ENCODE measurements around the gene TSPAN8. TPM values are rescaled to one million over a fixed set of nuclear protein-coding genes. Genes with fewer than 3 reads are reported as not detected.
A peak's percentile ranks its signal among the peaks of the same experiment; 100 is the strongest.

TSPAN8 gene
- total RNA-seq, 1 experiment from 2014 or later: 4.2 TPM

DNA sequence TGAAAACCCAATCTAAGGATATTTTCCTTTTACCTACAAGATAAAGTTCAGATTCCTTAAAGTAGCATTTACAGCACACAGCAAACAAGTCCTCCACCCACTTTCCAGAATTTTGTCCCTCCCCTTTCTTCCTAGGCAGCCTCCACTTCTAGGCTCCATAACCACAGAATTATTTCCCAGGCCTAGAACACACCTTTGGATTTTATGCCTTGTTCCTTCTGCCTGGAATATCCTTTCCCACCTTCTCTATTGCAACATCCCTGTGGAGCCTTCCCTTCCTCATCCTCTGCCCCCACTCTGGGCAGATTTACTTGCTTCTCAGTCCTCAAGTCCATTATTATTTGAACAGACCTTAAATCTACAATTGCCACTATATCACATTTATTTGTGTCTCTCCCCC, 2.1 kb upstream of the TSPAN8 start:
- Histone ChIP-seq H3K36me3 (ENCODE audit: control insufficient read depth, insufficient read depth, low read length) (no peaks in the 10 kb centered on the region), H3K27me3 (ENCODE audit: control insufficient read depth, insufficient read depth, low read length) (no peaks in the 10 kb centered on the region; the same call in 1 of the 2 replicates), H3K4me1 (ENCODE audit: control insufficient read depth, insufficient read depth, low read length) (peaks cover 5% of the 10 kb centered on the region; the same call in 1 of the 2 replicates), H3K4me3 (ENCODE audit: low read depth in 2 of 2, low read length in 2 of 2) (no peak overlapping the region), H3K27ac (ENCODE audit: low read length) (peak overlapping the region; percentile 59; the same call in 1 of the 2 replicates), H3K9me3 (ENCODE audit: control insufficient read depth, insufficient read depth, low read depth, low read length) (no peaks in the 10 kb centered on the region)
- ATAC-seq: no peak
- intact Hi-C loops (cut with micrococcal nuclease; ENCODE audit: unreplicated experiment) (no loop called here), in situ Hi-C loops (cut with HindIII; ENCODE audit: low pct_unique_long_range_greater_than_20kb, low sequenced_read_pairs) (no loop called here)
- BruUV-seq (replicated peaks): no TSS peak
- ChIA-PET CTCF (no interaction called here), POLR2A (no interaction called here)
- no peak for DNase-seq (ENCODE audit: low read depth, low spot score)
- TF ChIP-seq, protein P1, sequence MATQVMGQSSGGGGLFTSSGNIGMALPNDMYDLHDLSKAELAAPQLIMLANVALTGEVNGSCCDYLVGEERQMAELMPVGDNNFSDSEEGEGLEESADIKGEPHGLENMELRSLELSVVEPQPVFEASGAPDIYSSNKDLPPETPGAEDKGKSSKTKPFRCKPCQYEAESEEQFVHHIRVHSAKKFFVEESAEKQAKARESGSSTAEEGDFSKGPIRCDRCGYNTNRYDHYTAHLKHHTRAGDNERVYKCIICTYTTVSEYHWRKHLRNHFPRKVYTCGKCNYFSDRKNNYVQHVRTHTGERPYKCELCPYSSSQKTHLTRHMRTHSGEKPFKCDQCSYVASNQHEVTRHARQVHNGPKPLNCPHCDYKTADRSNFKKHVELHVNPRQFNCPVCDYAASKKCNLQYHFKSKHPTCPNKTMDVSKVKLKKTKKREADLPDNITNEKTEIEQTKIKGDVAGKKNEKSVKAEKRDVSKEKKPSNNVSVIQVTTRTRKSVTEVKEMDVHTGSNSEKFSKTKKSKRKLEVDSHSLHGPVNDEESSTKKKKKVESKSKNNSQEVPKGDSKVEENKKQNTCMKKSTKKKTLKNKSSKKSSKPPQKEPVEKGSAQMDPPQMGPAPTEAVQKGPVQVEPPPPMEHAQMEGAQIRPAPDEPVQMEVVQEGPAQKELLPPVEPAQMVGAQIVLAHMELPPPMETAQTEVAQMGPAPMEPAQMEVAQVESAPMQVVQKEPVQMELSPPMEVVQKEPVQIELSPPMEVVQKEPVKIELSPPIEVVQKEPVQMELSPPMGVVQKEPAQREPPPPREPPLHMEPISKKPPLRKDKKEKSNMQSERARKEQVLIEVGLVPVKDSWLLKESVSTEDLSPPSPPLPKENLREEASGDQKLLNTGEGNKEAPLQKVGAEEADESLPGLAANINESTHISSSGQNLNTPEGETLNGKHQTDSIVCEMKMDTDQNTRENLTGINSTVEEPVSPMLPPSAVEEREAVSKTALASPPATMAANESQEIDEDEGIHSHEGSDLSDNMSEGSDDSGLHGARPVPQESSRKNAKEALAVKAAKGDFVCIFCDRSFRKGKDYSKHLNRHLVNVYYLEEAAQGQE (IDR thresholded peaks at IDR 0.05; ENCODE audit: insufficient read depth in 1 of 2, low read depth in 2 of 2, low read length in 1 of 2): no peak
- TF ChIP-seq POLR2AphosphoS5 (IDR thresholded peaks at IDR 0.05; ENCODE audit: low read depth, low read length) (no peak), TCF7L2 (IDR thresholded peaks at IDR 0.05; ENCODE audit: low read depth, low read length) (no peak)
- TF ChIP-seq, protein P2, sequence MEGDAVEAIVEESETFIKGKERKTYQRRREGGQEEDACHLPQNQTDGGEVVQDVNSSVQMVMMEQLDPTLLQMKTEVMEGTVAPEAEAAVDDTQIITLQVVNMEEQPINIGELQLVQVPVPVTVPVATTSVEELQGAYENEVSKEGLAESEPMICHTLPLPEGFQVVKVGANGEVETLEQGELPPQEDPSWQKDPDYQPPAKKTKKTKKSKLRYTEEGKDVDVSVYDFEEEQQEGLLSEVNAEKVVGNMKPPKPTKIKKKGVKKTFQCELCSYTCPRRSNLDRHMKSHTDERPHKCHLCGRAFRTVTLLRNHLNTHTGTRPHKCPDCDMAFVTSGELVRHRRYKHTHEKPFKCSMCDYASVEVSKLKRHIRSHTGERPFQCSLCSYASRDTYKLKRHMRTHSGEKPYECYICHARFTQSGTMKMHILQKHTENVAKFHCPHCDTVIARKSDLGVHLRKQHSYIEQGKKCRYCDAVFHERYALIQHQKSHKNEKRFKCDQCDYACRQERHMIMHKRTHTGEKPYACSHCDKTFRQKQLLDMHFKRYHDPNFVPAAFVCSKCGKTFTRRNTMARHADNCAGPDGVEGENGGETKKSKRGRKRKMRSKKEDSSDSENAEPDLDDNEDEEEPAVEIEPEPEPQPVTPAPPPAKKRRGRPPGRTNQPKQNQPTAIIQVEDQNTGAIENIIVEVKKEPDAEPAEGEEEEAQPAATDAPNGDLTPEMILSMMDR (IDR thresholded peaks at IDR 0.05): no peak

DNA sequence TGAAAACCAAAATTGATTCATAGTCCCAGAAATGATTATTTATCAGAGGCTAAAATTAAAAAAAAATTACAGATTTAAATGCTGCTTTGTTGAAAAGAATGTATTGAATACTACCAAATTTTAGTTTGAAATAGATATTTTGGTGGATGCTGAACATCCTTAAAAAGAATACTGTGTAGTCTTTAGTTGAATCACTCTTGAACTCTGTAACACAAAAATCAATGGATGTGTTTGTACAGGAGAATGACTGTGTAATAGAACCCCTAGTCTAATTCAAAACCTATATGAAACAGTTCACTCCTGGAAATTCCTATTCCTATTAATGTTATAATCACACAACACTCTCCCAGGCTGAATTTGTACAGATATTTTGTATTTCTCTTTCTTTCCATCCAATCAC, 1.5 kb upstream of the TSPAN8 start:
- Histone ChIP-seq H3K4me1 (ENCODE audit: control insufficient read depth, insufficient read depth, low read length) (peaks cover 5% of the 10 kb centered on the region; the same call in 1 of the 2 replicates), H3K4me3 (ENCODE audit: low read depth in 2 of 2, low read length in 2 of 2) (no peak overlapping the region), H3K9me3 (ENCODE audit: control insufficient read depth, insufficient read depth, low read depth, low read length) (no peaks in the 10 kb centered on the region), H3K36me3 (ENCODE audit: control insufficient read depth, insufficient read depth, low read length) (no peaks in the 10 kb centered on the region), H3K27me3 (ENCODE audit: control insufficient read depth, insufficient read depth, low read length) (no peaks in the 10 kb centered on the region; the same call in 1 of the 2 replicates), H3K27ac (ENCODE audit: low read length) (peak overlapping the region; percentile 59; the same call in 1 of the 2 replicates)
- in situ Hi-C loops (cut with HindIII; ENCODE audit: low pct_unique_long_range_greater_than_20kb, low sequenced_read_pairs) (no loop called here), intact Hi-C loops (cut with micrococcal nuclease; ENCODE audit: unreplicated experiment) (no loop called here)
- BruUV-seq (replicated peaks): no TSS peak
- ATAC-seq: no peak
- no peak for DNase-seq (ENCODE audit: low read depth, low spot score)
- TF ChIP-seq, protein P1 (IDR thresholded peaks at IDR 0.05; ENCODE audit: insufficient read depth in 1 of 2, low read depth in 2 of 2, low read length in 1 of 2): no peak
- TF ChIP-seq, protein P2 (IDR thresholded peaks at IDR 0.05): no peak
- ChIA-PET CTCF (no interaction called here), POLR2A (no interaction called here)
